DMS153 (cell line): ENCODE data around the gene PICK1.
A peak's percentile ranks its signal among the peaks of the same experiment; 100 is the strongest.
"Not testable (repeated sequence)": the region's sequence is repeated elsewhere in the genome, so short reads cannot be mapped to it uniquely, and the experiment has no call there.

Source experiments
- DNase-seq: peaks from one replicate; lab custom pipeline; 2025; lab: John Stamatoyannopoulos, UW

PICK1 gene

GRCh38 chr22:38030311-38031133 is 26.7 kb upstream of the PICK1 start:
- DNase-seq, result peak; percentile 34

GRCh38 chr22:38031491-38031890 is 25.7 kb upstream of the PICK1 start:
- DNase-seq, result no peak

GRCh38 chr22:38032681-38033521 is 24.3 kb upstream of the PICK1 start:
- DNase-seq, result no peak

- DNase-seq, result no peak
These were observed 23.5 kb upstream of the PICK1 start for GRCh38 chr22:38033522-38034277.

- DNase-seq, result peak; percentile 6
These were observed 22.8 kb upstream of the PICK1 start for GRCh38 chr22:38034278-38034882.

GRCh38 chr22:38034884-38035529 is 22.2 kb upstream of the PICK1 start:
- no peak for DNase-seq

- DNase-seq, result no peak
These were observed 21.7 kb upstream of the PICK1 start for GRCh38 chr22:38035530-38035885.

GRCh38 chr22:38036392-38037062 is 20.7 kb upstream of the PICK1 start:
- no peak for DNase-seq

GRCh38 chr22:38037367-38038150 is 19.6 kb upstream of the PICK1 start:
- DNase-seq, result not testable (repeated sequence)

- DNase-seq, result no peak
These were observed 18.8 kb upstream of the PICK1 start for GRCh38 chr22:38038426-38038825.

- no peak for DNase-seq
These were observed 18.1 kb upstream of the PICK1 start for GRCh38 chr22:38038890-38039812.

GRCh38 chr22:38040953-38041759 is 16.0 kb upstream of the PICK1 start:
- DNase-seq, result no peak

- no peak for DNase-seq
These were observed 15.3 kb upstream of the PICK1 start for GRCh38 chr22:38041760-38042487.

GRCh38 chr22:38042488-38042790 is 14.8 kb upstream of the PICK1 start:
- DNase-seq, result no peak

GRCh38 chr22:38043151-38044039 is 13.8 kb upstream of the PICK1 start:
- DNase-seq, result no peak

- DNase-seq, result no peak
These were observed 11.0 kb upstream of the PICK1 start for GRCh38 chr22:38046070-38046748.
